BE2C (cell line): Measurements from ENCODE around the gene MED10.
"Not testable (repeated sequence)": the region's sequence is repeated elsewhere in the genome, so short reads cannot be mapped to it uniquely, and the experiment has no call there.

Experiments
- DNase-seq: peaks from one replicate; pipeline ENCODE4 v3.0.0-alpha.2; 2020
- H3K27me3 ChIP-seq: fragments of 250-450 bp; sonication (Bioruptor Pico); 2 replicates; pipeline ENCODE4 v1.5.1; 2020; ENCODE audit warnings: mild to moderate bottlenecking
- H3K36me3 ChIP-seq: fragments of 250-450 bp; sonication (Bioruptor Pico); 2 replicates; pipeline ENCODE4 v1.5.1; 2020; ENCODE audit warnings: mild to moderate bottlenecking
- H3K4me1 ChIP-seq: fragments of 250-450 bp; sonication (Bioruptor Pico); 2 replicates; pipeline ENCODE4 v1.5.1; 2020
- H3K4me3 ChIP-seq: 2 replicates; pipeline ENCODE4 v1.5.1; 2011; ENCODE audit warnings: low read depth, low read length
- H3K9me3 ChIP-seq: fragments of 250-450 bp; sonication (Bioruptor Pico); 2 replicates; pipeline ENCODE4 v1.5.1; 2020
- CTCF ChIP-seq: IDR thresholded peaks from 2 replicates; pipeline ENCODE4 v1.5.1; 2012; ENCODE audit warnings: mild to moderate bottlenecking, low read depth, low read length

Gene MED10

DNA sequence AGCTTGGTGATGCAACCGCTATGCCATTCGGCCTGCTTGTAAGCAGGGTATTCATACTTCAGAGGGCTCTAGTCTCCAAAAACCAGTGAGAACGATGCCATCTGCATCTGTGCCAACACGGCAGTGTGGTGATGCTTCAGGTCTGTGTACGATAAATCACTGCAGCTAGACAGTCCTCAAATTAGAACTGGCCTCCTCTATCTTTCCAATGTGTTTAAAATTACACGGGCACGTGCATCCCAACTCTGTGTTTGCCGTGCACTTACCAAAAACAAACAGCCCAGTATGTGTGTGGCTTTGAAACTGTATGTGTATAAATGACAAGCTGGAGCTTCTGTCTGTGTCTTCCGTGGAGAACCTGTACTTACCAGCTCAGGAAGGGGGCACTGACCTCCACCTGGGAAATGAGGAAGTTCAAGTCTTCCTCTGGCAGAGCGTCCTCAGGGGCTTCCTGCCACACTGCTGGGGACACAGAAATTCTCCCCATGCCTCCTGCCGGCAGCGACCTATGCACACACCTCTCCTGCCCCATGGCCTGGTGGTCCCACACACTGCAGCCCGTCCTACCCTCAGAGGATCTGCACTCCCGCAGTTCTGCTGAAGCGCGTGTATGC is 12.3 kb downstream of the MED10 start:
- Histone ChIP-seq H3K4me1 (no peaks in the 10 kb centered on the region), H3K4me3 (no peak overlapping the region), H3K9me3 (no peaks in the 10 kb centered on the region), H3K27me3 (no peaks in the 10 kb centered on the region), H3K36me3 (peaks cover 5% of the 10 kb centered on the region)
- TF ChIP-seq CTCF: no peak
- DNase-seq: no peak

DNA sequence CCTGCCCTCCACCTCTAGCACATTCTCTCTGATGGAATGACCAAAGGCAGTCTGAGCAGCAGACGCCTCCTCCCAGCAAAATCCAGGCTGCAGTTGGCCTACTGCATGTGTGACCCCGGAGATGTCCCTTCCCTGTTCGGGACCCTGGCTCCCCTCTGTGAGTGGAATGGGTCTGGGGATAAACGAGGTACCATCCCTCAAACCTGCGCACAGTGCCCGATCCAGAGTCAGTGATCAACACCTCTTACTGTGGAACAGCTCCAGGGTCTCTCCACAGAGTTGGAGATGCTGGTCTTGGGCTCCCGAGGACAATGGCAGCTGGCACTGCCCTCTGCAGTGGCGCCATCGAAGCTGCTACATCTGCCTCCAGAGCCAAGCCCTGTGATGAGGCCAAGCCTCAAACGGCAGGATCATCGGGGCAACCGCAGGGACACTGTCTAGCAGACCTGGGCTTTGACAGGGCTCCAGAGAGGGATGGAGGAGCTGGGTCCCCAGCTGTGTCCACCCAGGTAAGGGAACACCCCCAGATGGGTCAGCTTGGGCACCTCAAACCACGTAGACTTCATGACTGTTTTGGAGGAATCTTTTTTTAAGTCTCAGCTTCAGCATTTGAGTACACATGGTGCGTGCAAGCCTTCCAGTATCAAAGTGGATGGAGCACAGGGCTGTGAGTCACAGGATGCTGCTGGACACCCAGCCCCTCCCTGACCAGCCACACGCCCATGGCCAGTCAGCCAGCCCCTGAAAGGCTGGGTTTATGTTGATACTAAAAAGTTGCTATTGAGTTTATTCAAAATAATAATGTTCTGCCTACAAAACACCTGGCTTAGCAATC is 13.0 kb downstream of the MED10 start:
- TF ChIP-seq CTCF: no peak
- DNase-seq: no peak
- no peak overlapping the region for H3K4me3 ChIP-seq
- H3K4me1 ChIP-seq: no peaks in the 10 kb centered on the region
- H3K27me3 ChIP-seq: no peaks in the 10 kb centered on the region
- no peaks in the 10 kb centered on the region for H3K9me3 ChIP-seq
- 0 out of 2 replicates have a peak, but pooled peaks cover 3% of the 10 kb centered on the region for H3K36me3 ChIP-seq

DNA sequence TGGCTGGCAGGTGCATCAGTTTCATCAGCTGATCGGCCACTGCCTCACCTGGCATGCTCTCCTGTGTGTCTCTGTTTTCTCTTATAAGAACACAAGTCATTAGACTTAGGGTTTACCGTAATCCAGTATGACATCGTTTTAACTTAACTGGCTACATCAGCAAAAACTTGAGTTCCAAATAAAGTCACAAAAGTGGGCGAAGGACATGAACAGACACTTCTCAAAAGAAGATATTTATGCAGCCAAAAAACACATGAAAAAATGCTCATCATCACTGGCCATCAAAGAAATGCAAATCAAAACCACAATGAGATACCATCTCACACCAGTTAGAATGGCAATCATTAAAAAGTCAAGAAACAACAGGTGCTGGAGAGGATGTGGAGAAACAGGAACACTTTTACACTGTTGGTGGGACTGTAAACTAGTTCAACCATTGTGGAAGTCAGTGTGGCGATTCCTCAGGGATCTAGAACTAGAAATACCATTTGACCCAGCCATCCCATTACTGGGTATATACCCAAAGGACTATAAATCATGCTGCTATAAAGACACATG is 14.8 kb downstream of the MED10 start:
- H3K4me3 ChIP-seq, H3K27me3 ChIP-seq, H3K9me3 ChIP-seq, H3K4me1 ChIP-seq, DNase-seq, H3K36me3 ChIP-seq: not testable (repeated sequence)

DNA sequence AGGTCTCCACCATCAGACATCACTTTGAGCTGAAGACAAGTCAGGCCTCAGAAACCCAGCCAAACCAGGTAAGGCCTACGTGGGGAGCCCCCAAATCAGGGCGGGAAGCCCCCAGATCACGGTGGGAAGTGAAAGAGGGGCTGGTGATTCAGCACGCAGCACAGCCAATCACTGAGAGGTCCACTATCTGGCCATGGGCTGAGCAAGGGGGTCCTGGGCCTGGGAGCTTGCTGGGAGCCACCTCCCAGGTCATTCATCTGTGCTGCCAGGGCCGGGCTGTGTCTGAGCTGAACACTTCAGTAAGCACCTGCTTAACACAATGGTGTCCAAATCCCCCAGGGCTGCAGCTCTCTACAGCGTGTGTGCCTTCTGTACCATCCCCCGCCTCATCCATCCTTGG is 15.5 kb downstream of the MED10 start:
- no peak for TF ChIP-seq CTCF
- DNase-seq: no peak

GRCh38 chr5:6361101-6361500 is 17.2 kb downstream of the MED10 start:
- TF ChIP-seq CTCF: no peak
- H3K4me1 ChIP-seq: peaks cover 8% of the 10 kb centered on the region
- H3K27me3 ChIP-seq: no peaks in the 10 kb centered on the region
- no peaks in the 10 kb centered on the region for H3K9me3 ChIP-seq
- no peaks in the 10 kb centered on the region for H3K36me3 ChIP-seq
- H3K4me3 ChIP-seq: no peak overlapping the region
- no peak for DNase-seq

More for the DNA sequence above, 15.5 kb downstream of the MED10 start:
- no peaks in the 10 kb centered on the region for H3K36me3 ChIP-seq
- H3K27me3 ChIP-seq: no peaks in the 10 kb centered on the region
- no peak overlapping the region for H3K4me3 ChIP-seq
- H3K9me3 ChIP-seq: no peaks in the 10 kb centered on the region
- H3K4me1 ChIP-seq: peaks cover 8% of the 10 kb centered on the region

DNA sequence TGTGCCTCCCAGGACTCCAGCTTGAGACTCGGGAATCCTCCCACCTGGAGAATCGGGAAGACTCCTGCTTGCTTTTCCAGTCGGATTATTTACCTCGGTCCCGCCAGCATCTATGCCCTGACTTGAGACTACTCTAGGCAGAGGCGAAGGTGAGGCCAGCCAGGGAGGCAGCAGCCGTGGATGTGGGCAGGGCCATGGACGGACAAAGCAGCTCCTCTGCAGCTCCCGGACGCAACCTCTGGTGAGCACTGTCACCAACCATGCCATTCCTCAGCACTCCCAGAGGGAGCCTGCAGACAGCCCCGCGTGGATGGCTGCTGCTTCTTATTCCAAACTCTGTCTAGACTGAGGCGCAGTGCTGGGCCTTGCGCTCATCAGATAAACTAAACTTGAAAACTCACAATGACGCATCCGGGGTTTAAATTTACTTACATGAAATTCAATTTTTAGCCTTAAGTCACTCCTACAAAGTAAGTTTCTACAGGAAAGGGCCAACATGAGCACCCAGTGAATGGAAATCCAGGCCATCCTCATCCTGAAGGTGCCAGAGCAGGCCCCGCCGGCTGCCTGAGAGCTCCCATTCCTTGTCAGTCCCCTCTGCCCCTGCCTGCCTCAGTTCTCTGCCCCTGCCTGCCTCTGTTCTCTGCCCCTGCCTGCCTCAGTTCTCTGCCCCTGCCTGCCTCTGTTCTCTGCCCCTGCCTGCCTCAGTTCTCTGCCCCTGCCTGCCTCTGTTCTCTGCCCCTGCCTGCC is 17.8 kb downstream of the MED10 start:
- H3K36me3 ChIP-seq: no peaks in the 10 kb centered on the region

More for the DNA sequence above, 17.8 kb downstream of the MED10 start:
- H3K27me3 ChIP-seq: no peaks in the 10 kb centered on the region
- peak; percentile 22 for DNase-seq
- H3K9me3 ChIP-seq: no peaks in the 10 kb centered on the region
- H3K4me3 ChIP-seq: no peak overlapping the region
- H3K4me1 ChIP-seq: peaks cover 8% of the 10 kb centered on the region
- TF ChIP-seq CTCF: no peak
